Measurements from ENCODE around the gene DNM2.

DNM2 gene

DNA sequence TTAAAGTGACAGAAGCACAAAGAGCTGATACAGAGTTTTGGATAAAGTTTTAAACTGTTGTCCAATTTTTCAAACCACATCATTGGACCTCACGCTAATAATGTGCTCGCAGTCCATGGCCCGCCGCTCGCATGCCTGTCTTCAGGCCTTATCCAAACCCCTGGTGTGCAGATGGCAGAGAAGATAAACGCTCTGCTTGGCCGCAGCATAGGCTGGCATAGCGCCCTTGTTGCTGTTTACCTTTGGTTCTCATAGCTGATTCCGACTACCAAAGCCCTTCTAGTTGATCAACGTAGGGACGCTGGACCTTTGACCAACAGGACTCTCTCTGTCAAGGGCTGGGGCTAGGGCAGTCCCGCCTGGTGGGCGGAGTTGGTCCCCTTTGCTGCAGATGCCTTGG is 40.1 kb upstream of the DNM2 start:
- TF ChIP-seq ZNF280C (tag by site-specific recombination; IDR thresholded peaks at IDR 0.05) (no peak), BCL11A (tag by site-specific recombination; IDR thresholded peaks at IDR 0.05; ENCODE audit: low read depth) (no peak), ZNF501 (tag by site-specific recombination; IDR thresholded peaks at IDR 0.05) (no peak), ZNF140 (tag by site-specific recombination; IDR thresholded peaks at IDR 0.05) (no peak), ZNF223 (tag by site-specific recombination; IDR thresholded peaks at IDR 0.05) (no peak)
- POLR2A ChIA-PET = no interaction called here
- H3K9me3 ChIP-seq (ENCODE audit: control insufficient read depth, insufficient read depth, low read depth, low read length) = no peaks in the 10 kb centered on the region

GRCh38 chr19:10678813-10679212 is 39.1 kb upstream of the DNM2 start:
- Histone ChIP-seq H3K27ac (ENCODE audit: extremely low read depth, low read depth, low read length) (no peak overlapping the region), H3K4me1 (ENCODE audit: control insufficient read depth, insufficient read depth, low read length) (no peaks in the 10 kb centered on the region), H3K9me3 (ENCODE audit: control insufficient read depth, insufficient read depth, low read depth, low read length) (no peaks in the 10 kb centered on the region), H3K4me3 (ENCODE audit: low read depth, low read length) (no peak overlapping the region), H3K36me3 (ENCODE audit: control insufficient read depth in 2 of 2, insufficient read depth in 1 of 2, low read length in 2 of 2) (peaks cover 52 to 97% of the 10 kb centered on the region in 2 experiments)
- ChIA-PET POLR2A (no interaction called here), CTCF (interaction anchor here (1.0 to 2.2 kb wide), 3 partner anchors 21 to 98 kb away, joined by 3 to 15 read pairs (median 3); no protein-coding TSS in a partner anchor)
- TF ChIP-seq HOXA7 (CRISPR knock-in tag; IDR thresholded peaks at IDR 0.05; ENCODE audit: borderline replicate concordance) (no peak), MEIS1 (CRISPR knock-in tag; IDR thresholded peaks at IDR 0.05; ENCODE audit: borderline replicate concordance) (no peak), ZNF112 (tag by site-specific recombination; IDR thresholded peaks at IDR 0.05) (no peak), ZNF10 (tag by site-specific recombination; IDR thresholded peaks at IDR 0.05) (no peak), HOXD13 (CRISPR knock-in tag; IDR thresholded peaks at IDR 0.05; ENCODE audit: borderline replicate concordance) (no peak), ZNF274 (IDR thresholded peaks at IDR 0.05; ENCODE audit: low read length) (no peak), ZNF274 (tag by site-specific recombination; IDR thresholded peaks at IDR 0.05; ENCODE audit: borderline replicate concordance) (no peak), SP7 (tag by site-specific recombination; IDR thresholded peaks at IDR 0.05) (no peak), MZF1 (tag by site-specific recombination; IDR thresholded peaks at IDR 0.05; ENCODE audit: borderline replicate concordance) (no peak), ZNF202 (tag by site-specific recombination; IDR thresholded peaks at IDR 0.05; ENCODE audit: borderline replicate concordance) (no peak), ZNF514 (tag by site-specific recombination; IDR thresholded peaks at IDR 0.05) (no peak), ZFP69B (tag by site-specific recombination; IDR thresholded peaks at IDR 0.05) (no peak), ZNF692 (tag by site-specific recombination; IDR thresholded peaks at IDR 0.05) (no peak), ZNF596 (tag by site-specific recombination; IDR thresholded peaks at IDR 0.05) (no peak), PRDM1 (tag by site-specific recombination; IDR thresholded peaks at IDR 0.05) (no peak)

More for the DNA sequence above, 40.1 kb upstream of the DNM2 start:
- CTCF ChIA-PET = interaction anchor here (0.6 to 2.2 kb wide), 3 partner anchors 22 to 197 kb away, joined by 3 to 15 read pairs (median 5); no protein-coding TSS in a partner anchor
- Histone ChIP-seq H3K4me3 (ENCODE audit: low read depth, low read length) (no peak overlapping the region), H3K4me1 (ENCODE audit: control insufficient read depth, insufficient read depth, low read length) (no peaks in the 10 kb centered on the region), H3K27ac (ENCODE audit: extremely low read depth, low read depth, low read length) (no peak overlapping the region), H3K36me3 (ENCODE audit: control insufficient read depth in 2 of 2, insufficient read depth in 1 of 2, low read length in 2 of 2) (peaks cover 62 to 97% of the 10 kb centered on the region in 2 experiments)

GRCh38 chr19:10679743-10680142 is 38.1 kb upstream of the DNM2 start:
- no peak overlapping the region for H3K4me3 ChIP-seq (ENCODE audit: low read depth, low read length)
- H3K9me3 ChIP-seq (ENCODE audit: control insufficient read depth, insufficient read depth, low read depth, low read length) = no peaks in the 10 kb centered on the region
- peaks cover 42 to 97% of the 10 kb centered on the region in 2 experiments for H3K36me3 ChIP-seq (ENCODE audit: control insufficient read depth in 2 of 2, insufficient read depth in 1 of 2, low read length in 2 of 2)
- no peak overlapping the region for H3K27ac ChIP-seq (ENCODE audit: extremely low read depth, low read depth, low read length)
- no peaks in the 10 kb centered on the region for H3K4me1 ChIP-seq (ENCODE audit: control insufficient read depth, insufficient read depth, low read length)
- CTCF ChIA-PET = interaction anchor here (1.0 kb wide), 1 partner anchor 35 kb away, joined by 3 read pairs; no protein-coding TSS in a partner anchor
- no peak for TF ChIP-seq ZNF10 (tag by site-specific recombination; IDR thresholded peaks at IDR 0.05)
- POLR2A ChIA-PET = interaction anchor here (0.8 kb wide), 1 partner anchor 15 kb away, joined by 3 read pairs; no protein-coding TSS in a partner anchor
